ENCODE results near the gene BTAF1. TPM values are rescaled to one million over a fixed set of nuclear protein-coding genes. Genes with fewer than 3 reads are reported as not detected.
A peak's percentile ranks its signal among the peaks of the same experiment; 100 is the strongest.

Gene BTAF1
- total and polyA plus RNA-seq, 9 donors, result 13.0 to 50.7 (median 38.9) TPM

GRCh38 chr10:91919651-91920050 lies 3.9 kb upstream of the BTAF1 start:
- Histone ChIP-seq H3K4me1 (ENCODE audit: insufficient read depth) (peaks cover 1% of the 10 kb centered on the region), H3K9me3 (no peaks in the 10 kb centered on the region), H3K4me3 (no peak overlapping the region), H3K27ac (no peak overlapping the region), H3K27me3 (no peaks in the 10 kb centered on the region), H3K36me3 (no peaks in the 10 kb centered on the region)
- DNase-seq, result no peak
- intact Hi-C loops (cut with DNase I), result loop anchor here in 3 of 4 donors (10.0 kb wide), 1 partner anchor 155 kb away; no protein-coding TSS in a partner anchor
- 91 to 98% (median 94%) methylated on average over 1 of the region's 1 CpG for WGBS, 3 donors
- TF ChIP-seq POLR2A (IDR thresholded peaks at IDR 0.05) (no peak), CTCF (IDR thresholded peaks at IDR 0.05) (no peak), EP300 (IDR thresholded peaks at IDR 0.05) (no peak)

- H3K36me3 ChIP-seq, result no peaks in the 10 kb centered on the region
- no peaks in the 10 kb centered on the region for H3K27me3 ChIP-seq
- TF ChIP-seq CTCF (IDR thresholded peaks at IDR 0.05), result no peak
- no peak for TF ChIP-seq POLR2A (IDR thresholded peaks at IDR 0.05)
- no peak for TF ChIP-seq EP300 (IDR thresholded peaks at IDR 0.05)
- no peak for DNase-seq
- 1 to 2% (median 2%) methylated on average over 21 of the region's 21 CpGs for WGBS, 3 donors
- no peaks in the 10 kb centered on the region for H3K9me3 ChIP-seq
- intact Hi-C loops (cut with DNase I), result no loop called here
- peaks cover 5% of the 10 kb centered on the region for H3K4me1 ChIP-seq (ENCODE audit: insufficient read depth)
- H3K4me3 ChIP-seq, result peak overlapping the region; percentile 80
- peak overlapping the region; percentile 61 to 93 for H3K27ac ChIP-seq
These were observed 847 bp downstream of the BTAF1 start for GRCh38 chr10:91924212-91925021.

DNA sequence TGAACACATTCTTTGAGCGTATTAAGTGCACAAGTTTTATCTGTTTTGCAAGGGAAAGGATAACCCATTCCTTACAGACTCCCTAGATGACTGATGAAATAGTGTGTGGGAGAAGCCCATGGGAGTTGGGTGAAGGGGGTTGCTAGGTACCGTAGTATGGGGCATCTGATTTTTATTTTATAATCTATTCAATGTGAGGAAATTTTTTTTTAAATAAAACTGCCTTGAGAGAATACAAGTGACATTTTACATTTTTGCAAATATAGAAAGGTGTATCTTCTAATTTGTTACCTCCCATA lies 1.4 kb downstream of the BTAF1 start:
- Histone ChIP-seq H3K4me1 (ENCODE audit: insufficient read depth) (peaks cover 5% of the 10 kb centered on the region), H3K9me3 (no peaks in the 10 kb centered on the region)

DNA sequence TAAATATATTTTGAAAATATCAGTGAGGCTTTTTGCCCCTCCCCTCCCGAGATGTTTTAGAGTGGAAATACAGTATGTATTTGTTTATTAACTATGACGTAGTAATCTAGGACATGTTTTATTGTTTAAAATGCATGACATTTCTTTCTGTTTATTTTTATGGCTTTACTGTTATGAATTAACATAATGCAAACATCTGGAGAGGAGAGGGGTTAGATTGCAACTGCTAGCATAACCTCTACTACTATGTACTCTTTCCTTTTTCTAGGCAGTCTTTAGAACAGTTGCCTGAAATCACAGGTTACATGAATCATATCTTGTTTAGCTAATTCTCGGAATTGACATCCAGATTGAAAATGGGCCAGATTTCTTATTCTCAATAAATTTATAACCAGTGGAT lies 7.4 kb downstream of the BTAF1 start:
- 34 to 54% (median 50%) methylated on average over 3 of the region's 3 CpGs for WGBS, 3 donors
- intact Hi-C loops (cut with DNase I), result no loop called here
- TF ChIP-seq CTCF (IDR thresholded peaks at IDR 0.05) (no peak), EP300 (IDR thresholded peaks at IDR 0.05) (no peak), POLR2A (IDR thresholded peaks at IDR 0.05) (no peak)
- DNase-seq, result no peak
- Histone ChIP-seq H3K27ac (no peak overlapping the region), H3K36me3 (no peaks in the 10 kb centered on the region), H3K4me3 (no peak overlapping the region), H3K9me3 (no peaks in the 10 kb centered on the region), H3K4me1 (ENCODE audit: insufficient read depth) (peaks cover 5% of the 10 kb centered on the region), H3K27me3 (no peaks in the 10 kb centered on the region)

More for the DNA sequence above, 1.4 kb downstream of the BTAF1 start:
- Histone ChIP-seq H3K36me3 (no peaks in the 10 kb centered on the region), H3K27me3 (no peaks in the 10 kb centered on the region), H3K27ac (no peak overlapping the region), H3K4me3 (peak overlapping the region; percentile 80)
- WGBS, 3 donors, result 11 to 17% (median 13%) methylated on average over 2 of the region's 2 CpGs
- TF ChIP-seq EP300 (IDR thresholded peaks at IDR 0.05), result no peak
- DNase-seq, result no peak
- intact Hi-C loops (cut with DNase I), result no loop called here

DNA sequence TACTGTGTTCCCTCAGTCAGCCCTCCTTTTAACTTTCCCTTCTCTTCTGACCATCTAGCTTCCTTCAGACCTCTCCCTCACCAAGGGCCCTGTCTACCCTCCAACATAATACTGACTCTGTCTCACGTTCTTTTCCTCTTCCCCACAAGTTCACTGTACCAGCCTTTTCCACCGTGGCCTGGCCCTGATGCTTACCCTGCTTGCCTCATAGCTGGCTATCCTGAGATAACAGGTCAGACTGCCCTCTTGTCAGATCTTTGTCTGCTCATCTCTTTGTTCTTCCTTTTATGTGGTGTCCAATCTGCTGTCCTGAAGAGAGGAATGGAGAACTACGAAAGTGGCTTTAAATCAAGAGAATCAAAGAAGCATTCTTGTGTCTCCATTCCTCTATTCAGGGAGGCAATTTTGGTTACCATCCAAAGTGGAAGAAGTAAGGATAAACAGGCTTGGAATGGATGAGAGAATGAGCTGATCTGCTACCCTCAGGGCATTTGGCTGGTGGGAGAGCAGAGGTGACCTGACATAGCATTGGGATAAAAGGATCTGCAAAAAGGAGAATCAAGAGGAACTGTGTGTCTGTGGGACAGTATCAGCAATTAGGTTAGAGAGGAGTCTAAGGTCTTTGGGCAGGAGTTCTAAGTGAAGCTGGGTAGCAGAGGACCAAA lies 8.1 kb downstream of the BTAF1 start:
- Histone ChIP-seq H3K4me3 (no peak overlapping the region), H3K9me3 (no peaks in the 10 kb centered on the region), H3K4me1 (ENCODE audit: insufficient read depth) (peaks cover 5% of the 10 kb centered on the region), H3K36me3 (no peaks in the 10 kb centered on the region), H3K27ac (no peak overlapping the region), H3K27me3 (no peaks in the 10 kb centered on the region)
- DNase-seq, result no peak
- TF ChIP-seq CTCF (IDR thresholded peaks at IDR 0.05), result no peak
- TF ChIP-seq POLR2A (IDR thresholded peaks at IDR 0.05), result no peak
- TF ChIP-seq EP300 (IDR thresholded peaks at IDR 0.05), result no peak
- intact Hi-C loops (cut with DNase I), result no loop called here
- 54 to 62% (median 61%) methylated on average over 3 of the region's 3 CpGs for WGBS, 3 donors
